Measurements from ENCODE around the gene CSTPP1.
"Not testable (repeated sequence)": the region's sequence is repeated elsewhere in the genome, so short reads cannot be mapped to it uniquely, and the experiment has no call there.

CSTPP1 gene

DNA sequence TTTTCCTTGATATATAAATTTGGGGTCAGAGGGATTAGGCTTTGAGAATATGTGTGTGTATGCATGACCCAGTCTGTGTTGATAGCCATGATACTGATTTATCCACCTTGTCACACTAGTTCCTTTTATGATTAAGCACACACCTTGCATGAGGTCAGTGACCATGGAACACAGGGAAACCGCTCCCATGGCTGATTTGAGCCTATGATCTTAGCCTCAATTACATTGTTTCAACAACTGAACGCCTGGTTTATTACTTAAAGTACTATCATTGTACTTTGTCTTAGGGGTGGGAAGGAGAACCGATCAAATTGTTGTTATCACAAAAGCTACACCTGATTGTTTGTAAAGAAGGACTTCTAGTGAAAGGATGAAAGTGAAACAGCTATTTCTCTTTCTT lies 169.4 kb downstream of the CSTPP1 start:
- no peak for DNase-seq

DNA sequence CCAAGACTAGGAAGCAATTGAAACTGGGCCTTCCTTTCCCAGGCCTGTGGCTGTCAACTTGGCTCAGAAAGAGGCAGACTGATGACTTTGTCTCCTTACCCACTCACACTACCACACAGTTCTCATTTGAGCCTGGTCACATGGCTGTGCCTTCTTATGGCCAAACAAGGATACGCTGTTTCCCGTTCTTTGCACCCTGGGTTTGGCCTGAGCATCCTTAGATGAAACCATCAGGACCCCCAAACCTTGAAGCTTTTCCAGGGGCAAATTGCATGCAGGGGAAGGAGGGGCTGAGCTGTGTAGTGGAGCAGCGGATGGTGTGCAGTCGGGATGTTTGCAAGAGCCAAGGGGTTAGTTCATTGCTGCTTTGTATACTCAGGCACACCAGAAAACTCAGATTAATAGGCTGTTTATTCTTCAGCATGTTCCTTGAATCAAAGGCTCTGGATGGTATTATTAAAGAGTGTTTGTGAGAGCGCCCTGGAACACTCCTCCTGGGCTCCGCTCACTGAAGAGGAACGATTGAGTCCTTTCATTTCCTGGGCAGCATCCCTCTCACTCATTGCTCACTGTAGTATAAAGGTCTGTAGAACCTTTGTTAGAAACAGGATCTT lies 170.3 kb downstream of the CSTPP1 start:
- DNase-seq = no peak

DNA sequence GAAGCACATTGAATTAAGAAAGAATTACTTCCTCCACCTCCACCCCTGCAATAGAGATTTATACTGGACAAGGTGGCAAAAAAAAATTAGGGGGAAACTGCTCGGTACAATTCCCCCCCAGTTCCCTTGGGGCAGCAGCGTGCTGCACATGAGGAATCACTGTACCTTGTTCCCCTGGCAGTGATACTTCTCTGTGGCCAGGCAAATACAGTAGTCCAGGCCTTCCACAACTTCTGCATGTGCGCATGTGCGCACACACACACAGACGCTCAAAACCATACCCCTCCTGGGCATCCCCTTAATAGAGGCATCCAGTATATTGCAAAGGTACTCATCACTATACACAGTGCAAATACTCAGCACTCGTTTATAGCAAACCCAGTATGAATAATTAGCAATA lies 171.2 kb downstream of the CSTPP1 start:
- no peak for DNase-seq

DNA sequence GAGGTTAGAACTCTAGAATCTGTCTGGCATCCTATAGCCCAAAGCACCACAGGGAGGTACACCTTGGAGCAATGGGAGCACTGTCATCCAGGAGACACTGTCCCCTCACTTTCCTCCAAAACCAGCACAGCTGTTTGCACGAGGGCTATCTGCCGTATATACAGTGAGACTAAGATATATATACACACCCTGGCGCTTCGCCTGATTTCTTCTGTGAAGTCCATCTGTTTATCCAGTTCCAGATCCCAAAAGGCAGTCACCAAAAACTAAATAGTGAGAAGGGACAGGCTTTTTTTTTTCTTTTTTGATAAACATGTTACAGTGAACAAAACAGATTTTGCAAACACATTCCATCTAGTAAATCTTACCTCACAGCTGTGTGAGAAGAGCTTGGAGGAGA lies 171.7 kb downstream of the CSTPP1 start:
- no peak for DNase-seq

DNA sequence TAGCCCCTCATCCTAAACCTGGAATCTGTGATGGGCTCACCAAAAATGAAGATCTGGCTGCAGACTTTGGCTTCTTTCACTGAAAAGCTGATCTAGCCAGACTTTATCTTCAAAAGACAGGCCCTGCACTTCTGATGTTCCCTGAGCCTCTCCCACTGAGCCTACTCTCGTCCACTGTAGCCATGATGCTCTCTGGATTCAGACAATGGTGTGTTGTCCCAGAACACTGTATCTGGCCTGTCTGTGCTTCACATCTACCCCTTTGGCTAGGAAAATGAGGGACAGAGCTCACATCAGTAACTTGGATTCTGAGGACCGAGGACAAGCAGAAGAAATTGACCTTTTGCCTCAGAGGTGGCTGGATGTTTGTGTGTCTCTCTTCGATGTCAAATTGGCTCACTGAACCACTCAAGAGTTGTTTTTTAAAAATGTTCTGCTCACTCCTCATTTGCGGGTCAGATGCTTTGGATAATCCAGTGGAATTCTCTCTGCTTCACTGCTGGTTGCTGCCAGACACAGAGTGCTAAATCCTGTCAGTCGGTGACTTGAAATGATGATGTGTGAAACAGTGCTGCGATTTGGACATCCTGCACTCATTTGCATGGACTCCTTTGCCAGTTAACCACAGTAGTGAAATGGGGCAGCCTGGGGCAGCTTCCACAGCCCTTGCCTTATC lies 172.6 kb downstream of the CSTPP1 start:
- DNase-seq = no peak

DNA sequence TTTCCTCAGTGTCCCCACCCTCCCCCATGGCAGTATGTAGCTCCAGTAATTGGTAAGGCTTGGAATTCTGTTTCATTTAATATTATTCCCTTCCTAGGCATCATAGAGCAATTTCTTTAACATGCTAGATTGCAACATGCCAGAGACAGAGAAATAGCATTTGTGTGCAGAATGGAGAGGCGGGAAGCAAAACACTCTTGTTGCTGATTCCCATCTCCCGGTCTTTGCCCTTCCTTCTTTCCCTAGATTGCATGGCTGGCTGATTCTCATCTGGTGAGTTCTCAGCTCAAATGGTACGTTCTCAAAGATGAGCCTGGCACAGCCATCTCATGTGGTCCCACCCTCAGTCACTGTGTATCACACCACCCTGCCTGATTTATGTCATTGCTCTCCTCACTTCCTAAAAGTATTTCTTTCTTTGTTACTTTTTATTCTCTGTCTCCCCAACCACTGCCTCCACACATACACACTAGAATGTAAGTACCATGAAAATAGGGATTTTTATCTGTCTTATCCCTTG lies 173.2 kb downstream of the CSTPP1 start:
- DNase-seq = no peak

DNA sequence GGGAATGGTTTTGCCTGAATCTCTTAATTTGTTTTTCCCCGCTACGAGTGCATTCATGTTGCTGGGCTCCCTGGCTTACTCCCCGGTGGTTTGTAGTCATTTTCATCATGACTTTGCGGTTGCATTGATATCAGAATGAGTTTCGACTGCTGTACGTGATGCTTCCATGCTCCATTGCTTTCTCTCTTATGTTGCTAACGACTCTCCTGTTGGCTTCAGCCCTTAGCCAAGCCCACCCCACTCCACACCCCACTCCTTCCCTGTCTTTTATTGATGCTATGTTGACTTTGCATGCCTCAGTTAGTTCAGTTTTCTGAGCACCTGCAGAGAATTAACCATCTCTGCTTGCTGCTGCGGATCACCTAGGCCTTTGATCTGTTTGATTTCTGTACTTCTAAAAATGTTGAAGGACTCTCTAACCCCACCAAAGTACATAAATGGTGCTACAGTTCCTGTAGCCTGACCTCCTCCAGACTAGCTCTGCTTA lies 174.8 kb downstream of the CSTPP1 start:
- DNase-seq = no peak

DNA sequence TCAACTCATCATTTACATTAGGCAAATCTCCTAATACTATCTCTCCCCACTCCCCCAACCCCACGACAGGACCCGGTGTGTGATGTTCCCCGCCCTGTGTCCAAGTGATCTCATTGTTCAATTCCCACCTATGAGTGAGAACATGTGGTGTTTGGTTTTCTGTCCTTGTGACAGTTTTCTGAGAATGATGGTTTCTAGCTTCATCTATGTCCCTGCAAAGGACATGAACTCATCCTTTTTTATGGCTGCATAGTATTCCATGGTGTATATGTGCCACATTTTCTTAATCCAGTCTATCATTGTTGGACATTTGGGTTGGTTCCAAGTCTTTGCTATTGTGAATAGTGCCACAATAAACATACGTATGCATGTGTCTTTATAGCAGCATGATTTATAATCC lies 176.4 kb downstream of the CSTPP1 start:
- DNase-seq = not testable (repeated sequence)

DNA sequence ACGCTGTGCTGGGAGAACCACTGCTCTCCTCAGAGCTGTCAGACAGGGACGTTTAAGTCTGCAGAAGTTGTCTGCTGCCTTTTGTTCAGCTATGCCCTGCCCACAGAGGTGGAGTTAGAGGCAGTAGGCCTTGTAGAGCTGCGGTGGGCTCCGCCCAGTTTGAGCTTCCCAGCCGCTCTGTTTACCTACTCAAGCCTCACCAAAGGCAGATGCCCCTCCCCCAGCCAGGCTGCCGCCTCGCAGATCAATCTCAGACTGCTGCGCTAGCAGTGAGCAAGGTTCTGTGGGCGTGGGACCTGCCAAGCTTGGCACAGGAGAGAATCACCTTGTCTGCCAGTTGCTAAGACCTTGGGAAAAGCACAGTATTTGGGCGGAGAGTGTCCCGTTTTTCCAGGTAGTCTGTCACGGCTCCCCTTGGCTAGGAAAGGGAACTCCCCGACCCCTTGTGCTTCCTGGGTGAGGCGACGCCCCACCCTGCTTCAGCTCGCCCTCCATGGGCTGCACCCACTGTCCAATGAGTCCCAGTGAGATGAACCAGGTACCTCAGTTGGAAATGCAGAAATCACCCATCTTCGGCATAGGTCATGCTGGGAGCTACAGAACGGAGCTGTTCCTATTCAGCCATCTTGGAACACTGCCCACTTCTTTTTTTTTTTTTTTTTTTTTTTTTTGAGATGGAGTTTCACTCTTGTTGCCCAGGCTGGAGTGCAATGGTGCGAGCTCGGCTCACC lies 182.6 kb downstream of the CSTPP1 start:
- DNase-seq = not testable (repeated sequence)

DNA sequence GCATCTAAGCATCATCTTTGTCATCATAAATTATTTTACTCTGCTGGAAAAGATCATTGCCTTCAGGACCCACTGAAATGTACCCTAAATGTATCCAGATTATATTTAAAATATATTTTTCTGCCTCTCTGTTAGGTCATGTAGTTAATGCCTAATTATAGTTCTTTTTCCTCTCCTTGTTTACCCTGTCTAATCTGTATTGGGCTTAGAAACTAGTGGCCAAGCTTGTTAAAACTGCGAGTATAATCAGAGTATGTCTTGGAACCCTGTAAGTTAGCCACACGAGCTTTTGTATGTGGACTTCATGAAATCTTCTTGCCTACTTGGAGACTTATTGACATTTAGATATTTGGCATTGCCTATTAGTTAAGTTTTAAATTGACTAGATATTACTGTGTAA lies 184.5 kb downstream of the CSTPP1 start:
- no peak for DNase-seq

DNA sequence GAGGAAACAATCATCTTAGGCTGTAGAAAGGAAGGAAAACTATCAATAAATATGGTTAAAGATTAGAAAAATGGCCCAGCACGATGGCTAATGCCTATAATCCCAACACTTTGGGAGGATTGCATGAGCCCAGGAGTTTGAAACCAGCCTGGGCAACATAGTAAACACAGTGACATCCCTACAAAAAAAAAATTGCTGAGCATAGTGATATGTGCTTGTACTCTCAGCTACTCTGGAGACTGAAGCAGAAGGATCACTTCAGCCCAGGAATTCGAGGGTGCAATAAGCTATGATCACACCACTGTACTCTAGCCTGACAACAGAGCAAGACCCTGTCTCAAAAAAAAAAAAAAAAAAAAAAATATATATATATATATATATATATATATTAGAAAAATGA lies 185.2 kb downstream of the CSTPP1 start:
- no peak for DNase-seq

DNA sequence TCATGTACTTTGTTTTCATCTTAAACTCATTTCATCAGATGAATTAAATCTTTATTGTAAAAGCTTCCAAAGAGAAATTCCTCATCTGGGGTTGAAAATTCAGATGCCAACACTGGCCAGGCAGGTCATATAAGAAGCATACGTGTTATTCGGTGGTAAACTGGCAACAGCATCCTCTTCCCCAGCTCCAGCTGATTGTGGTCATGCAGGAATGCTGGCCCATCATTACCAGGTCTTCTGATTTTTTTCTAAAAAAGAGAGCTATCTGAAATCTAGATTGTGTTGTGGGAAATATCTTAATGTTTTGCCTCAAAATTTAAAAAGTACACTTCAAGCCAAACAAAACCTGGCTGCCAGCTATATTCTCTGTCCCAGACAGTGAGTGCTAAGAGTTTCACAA lies 186.5 kb downstream of the CSTPP1 start:
- no peak for DNase-seq

DNA sequence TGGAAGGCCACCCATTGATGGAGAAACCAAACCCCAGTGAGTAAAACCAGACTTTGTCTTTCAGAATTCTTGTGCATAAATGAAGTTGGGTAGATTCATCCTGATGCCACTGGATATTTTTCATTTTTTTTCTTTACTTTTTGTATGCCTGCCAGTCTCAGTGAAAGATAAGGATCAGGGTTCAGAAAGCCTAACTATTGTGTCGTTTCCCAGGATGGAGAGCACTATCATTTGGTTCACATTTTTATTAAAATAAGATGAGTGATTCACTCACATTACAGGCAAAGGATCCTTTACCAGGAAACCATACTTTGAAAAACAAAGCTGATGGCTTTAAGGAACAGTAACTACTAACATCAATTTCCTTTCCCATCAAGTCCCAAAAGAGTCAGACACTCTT lies 188.1 kb downstream of the CSTPP1 start:
- DNase-seq = no peak

DNA sequence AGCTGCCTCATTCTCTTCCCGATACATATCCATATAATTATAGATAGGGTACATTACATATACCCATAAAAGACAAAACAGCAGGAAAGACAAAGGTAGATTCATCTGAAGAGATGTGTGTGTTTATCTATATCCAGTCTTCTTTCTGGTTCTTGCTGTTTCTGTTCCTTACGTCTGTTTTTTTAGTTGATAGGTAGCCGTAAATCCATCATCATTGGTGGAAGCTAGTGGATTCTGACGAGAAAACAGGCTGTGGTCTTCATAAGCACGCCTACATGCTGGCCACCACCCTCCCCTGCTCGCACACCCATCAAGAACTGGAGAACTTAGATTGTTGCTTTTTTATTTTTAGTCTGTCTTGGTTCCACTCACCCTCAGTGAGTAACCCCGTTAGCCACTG lies 188.5 kb downstream of the CSTPP1 start:
- DNase-seq = no peak

DNA sequence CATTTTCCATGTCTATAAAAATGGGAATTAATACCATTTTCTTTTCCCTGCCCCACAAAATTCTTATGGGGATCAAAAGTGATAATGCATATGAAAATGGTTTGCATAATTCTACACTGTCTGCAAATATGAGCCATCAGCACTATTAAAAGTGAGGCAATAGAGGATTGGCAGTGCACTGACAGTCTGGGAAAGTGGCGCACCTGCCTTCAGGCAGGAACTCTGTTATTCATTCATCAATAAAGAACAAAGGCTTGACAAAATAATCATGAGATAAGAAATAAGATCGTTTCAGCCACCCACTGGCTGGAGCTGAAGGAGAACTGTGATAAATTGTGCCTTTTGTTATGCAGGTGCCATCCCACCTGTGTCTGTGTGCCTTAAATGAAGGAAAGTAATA lies 190.7 kb downstream of the CSTPP1 start:
- DNase-seq = no peak

DNA sequence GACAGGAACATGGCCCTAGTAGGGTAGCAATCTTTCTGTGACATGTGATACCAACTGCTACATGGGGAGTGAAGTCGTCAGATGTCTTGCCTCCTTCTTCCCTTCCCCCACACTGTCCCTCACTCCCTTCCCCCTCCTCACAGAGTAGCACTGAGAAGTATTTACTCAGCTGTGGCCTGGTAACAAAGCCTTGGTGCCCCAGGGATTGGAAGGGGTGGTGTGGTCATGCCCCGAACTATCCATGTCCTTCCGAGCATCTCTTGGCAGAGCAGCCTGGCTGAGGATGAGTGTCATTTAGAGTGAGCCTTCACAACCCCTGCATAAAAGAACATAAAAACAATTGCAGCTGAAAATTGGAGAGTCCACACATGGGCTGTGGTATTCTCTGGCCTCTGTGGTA lies 194.0 kb downstream of the CSTPP1 start:
- DNase-seq = no peak

DNA sequence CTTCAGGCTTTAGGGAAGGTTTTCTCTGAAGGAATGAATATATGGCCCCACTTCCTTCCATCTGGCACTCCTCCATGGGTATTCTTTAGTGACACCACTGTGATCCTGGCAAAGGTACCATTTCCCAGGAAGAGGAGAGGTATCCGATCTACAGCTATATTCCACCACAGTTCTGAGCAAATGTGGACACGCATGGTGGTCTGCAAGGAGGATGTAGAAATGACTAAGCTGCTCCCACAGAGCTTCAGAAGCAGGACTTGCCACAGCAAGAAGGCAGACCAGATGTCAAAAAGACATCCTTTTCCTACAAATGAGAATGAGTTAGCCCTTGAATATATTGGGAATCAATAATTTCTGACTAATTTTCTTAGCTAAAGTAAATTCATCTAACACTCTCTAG lies 194.6 kb downstream of the CSTPP1 start:
- DNase-seq = no peak

DNA sequence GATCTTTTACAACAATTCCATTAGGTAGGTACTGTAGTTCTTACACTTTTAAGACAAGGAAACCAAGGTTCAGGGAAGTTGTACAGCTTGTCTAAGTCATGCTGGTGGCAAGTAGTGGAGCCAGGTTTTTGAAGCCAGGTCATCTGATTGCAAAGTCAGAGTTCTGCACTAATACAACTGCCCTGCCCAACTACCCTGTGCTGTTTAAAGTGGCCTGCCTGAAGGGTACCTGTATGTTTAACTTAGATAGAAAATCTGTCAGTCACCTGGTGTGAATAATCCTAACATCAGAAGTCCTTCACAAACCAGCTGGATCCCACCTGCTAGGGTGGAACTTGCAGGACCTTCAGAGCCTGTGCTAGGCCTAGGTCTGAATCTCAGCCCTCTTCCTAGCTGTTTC lies 195.9 kb downstream of the CSTPP1 start:
- DNase-seq = no peak

DNA sequence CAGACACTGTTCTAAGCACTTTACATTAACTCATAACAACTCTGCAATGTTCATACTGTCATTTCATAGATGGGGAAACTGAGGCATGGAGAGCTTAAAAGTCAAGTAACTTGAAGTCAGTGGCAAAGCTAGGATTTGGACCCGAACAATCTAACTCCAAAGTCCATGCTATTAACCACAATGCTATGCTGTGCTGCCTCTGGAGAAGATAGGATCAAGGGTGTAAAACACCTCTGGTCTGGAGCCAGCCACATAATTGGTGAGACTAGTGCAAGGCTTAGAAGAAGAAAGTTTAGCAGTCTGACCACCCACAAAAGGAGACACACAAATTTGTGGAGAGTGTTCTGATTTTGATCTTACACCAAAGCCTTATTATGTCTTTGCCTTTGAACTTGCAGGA lies 196.4 kb downstream of the CSTPP1 start:
- DNase-seq = no peak

DNA sequence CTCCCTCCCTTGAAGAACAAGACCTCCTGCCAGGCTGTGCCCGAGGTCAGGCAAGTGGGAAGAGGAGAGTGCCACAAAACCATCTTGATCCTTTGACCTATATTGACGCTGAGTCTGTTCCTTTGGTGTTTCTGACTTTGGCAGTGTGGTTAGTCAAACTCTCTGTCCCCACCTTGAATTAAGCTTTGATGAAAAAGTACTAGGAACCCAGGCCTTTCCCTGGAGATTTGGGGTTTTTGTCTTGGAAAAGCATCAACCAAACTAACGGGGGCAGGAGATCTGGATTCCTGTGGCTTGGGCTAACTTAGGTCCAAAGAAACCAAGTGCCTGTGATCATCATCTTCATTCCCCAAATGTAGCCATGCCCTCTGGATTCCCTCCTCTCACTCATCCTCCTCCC lies 199.8 kb downstream of the CSTPP1 start:
- DNase-seq = no peak

DNA sequence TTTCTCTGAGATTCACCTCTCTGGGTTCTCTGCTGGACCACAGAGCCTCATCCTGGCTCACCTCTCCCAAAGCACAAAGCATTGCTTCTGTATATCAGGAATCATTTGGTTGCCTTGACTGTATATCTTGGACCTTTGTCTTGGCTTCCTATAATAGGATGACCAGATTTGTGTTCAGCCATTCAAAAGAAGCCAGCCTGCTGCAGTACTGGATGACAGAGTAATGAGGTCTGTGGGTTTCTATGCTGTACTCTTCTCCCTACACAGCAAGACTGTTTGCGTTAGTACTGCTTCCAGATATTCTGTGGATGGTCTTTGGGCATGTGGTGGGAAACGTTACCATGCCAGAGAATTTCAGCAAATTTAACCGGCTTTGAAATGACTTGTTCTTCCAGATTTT lies 200.4 kb downstream of the CSTPP1 start:
- DNase-seq = no peak

DNA sequence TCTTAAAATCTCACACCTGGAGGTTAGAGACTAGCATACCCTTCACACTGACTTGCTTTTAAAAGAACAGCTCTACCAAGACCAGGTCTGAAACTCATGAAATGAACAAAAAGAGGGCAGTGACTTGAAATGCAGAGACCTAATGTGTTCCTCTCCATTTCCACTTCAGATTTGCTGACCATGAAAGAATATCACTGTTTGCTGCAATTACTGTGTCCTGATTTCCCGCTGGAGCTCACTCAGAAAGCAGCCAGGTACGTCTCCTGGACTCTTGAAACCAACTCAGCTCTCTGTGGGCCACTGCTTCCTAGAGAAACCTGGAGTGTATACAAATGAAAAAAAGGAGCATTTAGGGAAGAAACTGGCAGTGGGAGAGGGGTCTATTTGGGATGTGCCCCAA lies 200.9 kb downstream of the CSTPP1 start:
- no peak for DNase-seq

DNA sequence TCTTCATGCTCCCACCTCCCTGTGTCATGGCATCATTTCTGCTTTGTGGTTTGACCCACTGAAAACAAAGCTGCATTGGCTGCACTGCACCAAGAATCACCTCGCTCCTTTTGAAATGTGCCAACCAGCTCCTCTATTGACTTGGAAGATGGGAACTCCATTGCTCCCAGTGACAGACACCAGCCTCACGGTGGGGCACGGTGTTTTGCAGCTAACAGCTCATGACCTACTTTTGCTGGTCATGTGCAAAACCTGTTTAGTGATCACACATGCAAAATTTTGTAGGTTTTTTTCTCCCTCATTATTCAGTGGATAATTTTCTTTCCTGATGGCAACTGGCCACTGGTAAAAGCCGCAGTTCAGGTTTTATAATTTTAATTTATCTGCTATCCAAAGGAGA lies 203.3 kb downstream of the CSTPP1 start:
- DNase-seq = no peak

DNA sequence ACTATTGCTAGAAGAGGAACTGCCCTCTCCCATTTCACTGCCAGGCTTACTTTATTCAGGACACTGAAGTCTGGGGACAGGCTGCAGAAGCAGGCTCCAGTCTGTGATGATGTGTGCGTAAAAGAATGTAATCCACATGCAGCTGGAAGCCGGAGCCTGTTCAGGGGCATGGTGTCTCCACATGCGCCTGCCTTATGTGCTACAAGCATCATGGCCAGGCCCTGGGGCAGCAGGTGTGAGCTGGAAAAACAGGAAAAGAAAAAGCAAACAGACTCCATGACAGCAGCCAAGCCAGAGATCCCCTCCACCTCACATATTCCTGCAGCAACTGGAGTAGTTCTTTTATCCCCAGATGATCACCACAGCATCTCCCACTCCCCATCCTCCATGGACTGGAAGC lies 206.8 kb downstream of the CSTPP1 start:
- no peak for DNase-seq

All from NK-92 treated with Interleukin-12 subunit alpha and Interleukin-12 subunit beta, amount 100 ng/mL, for 24 hours (cell line).